Testis (tissue), 3 donors: ENCODE results near the gene APBA1. TPM values are rescaled to one million over a fixed set of nuclear protein-coding genes. Genes with fewer than 3 reads are reported as not detected.

ENCODE experiments used
- DNase-seq: peaks from one replicate; pipeline ENCODE4 v3.0.0-alpha.2; 2019
- H3K27ac ChIP-seq, 2 donors: fragments of 200-600 bp; sonication (generic); one replicate each; pipeline ENCODE4 v1.5.1; 2019
- H3K27me3 ChIP-seq: fragments of 200-600 bp; sonication (generic); one replicate; pipeline ENCODE4 v1.5.1; 2019
- H3K36me3 ChIP-seq: fragments of 200-600 bp; sonication (generic); one replicate; pipeline ENCODE4 v1.5.1; 2017; ENCODE audit warnings: low read depth; ENCODE audit errors: missing control alignments
- H3K4me1 ChIP-seq: fragments of 200-600 bp; sonication (generic); one replicate; pipeline ENCODE4 v1.5.1; 2019
- H3K4me3 ChIP-seq, 2 donors: fragments of 200-600 bp; sonication (generic); one replicate each; pipeline ENCODE4 v1.5.1; 2017 to 2019
- H3K9me3 ChIP-seq: fragments of 200-600 bp; sonication (generic); one replicate; pipeline ENCODE4 v1.5.1; 2017
- POLR2A ChIP-seq: fragments of 450-650 bp; IDR thresholded peaks from one replicate; pipeline ENCODE4 v1.6.1; 2017; ENCODE audit warnings: antibody characterized with exemption, mild to moderate bottlenecking, moderate library complexity
- WGBS, 2 donors: methylation state at CpG; one replicate each; pipeline ENCODE4 v1.1.5; 2018; 5-methylcytosine and 5-hydroxymethylcytosine counted together
- intact Hi-C: fragments of 100-400 bp; cut with DNase I; formaldehyde crosslinking; loops from one replicate; pipeline ENCODE4 v1.15.1; 2023; ENCODE audit warnings: low total_unique reads
- polyA plus RNA-seq: library from polyadenylated mRNA; stranded (reverse); fragments of 350-450 nt; fragmentation: Illumina TruSeq; extraction: RNeasy Lipid Tissue Mini Kit (QIAGEN cat#74804); gene quantifications from one replicate; pipeline ENCODE4 v1.2.3, GENCODE V29; 2014; ENCODE audit warnings: low read depth, low replicate concordance; ENCODE audit not compliant: insufficient read depth
- total RNA-seq, 2 donors: library from RNA; depleted of rRNA; stranded (reverse); fragments of >200 nt; gene quantifications; one replicate each; pipeline ENCODE4 v1.2.3, GENCODE V29; 2016
- TF ChIP-seq, protein P1 (sequence below), 3 experiments: fragments of 450-650 bp in 2 of 3; fragments of 200-600 bp in 1 of 3; sonication (generic) in 1 of 3; IDR thresholded peaks; one replicate each; pipeline ENCODE4 v1.5.1; 2016 to 2019; ENCODE audit warnings: antibody characterized with exemption in 3 of 3, mild to moderate bottlenecking in 2 of 3, moderate library complexity in 1 of 3

The APBA1 gene
- total and polyA plus RNA-seq, 3 donors from 2014 or later = 7.7 to 11.9 (median 9.4) TPM

GRCh38 chr9:69594180-69594579 lies 78.0 kb downstream of the APBA1 start:
- TF ChIP-seq POLR2A = no peak
- TF ChIP-seq, protein P1, sequence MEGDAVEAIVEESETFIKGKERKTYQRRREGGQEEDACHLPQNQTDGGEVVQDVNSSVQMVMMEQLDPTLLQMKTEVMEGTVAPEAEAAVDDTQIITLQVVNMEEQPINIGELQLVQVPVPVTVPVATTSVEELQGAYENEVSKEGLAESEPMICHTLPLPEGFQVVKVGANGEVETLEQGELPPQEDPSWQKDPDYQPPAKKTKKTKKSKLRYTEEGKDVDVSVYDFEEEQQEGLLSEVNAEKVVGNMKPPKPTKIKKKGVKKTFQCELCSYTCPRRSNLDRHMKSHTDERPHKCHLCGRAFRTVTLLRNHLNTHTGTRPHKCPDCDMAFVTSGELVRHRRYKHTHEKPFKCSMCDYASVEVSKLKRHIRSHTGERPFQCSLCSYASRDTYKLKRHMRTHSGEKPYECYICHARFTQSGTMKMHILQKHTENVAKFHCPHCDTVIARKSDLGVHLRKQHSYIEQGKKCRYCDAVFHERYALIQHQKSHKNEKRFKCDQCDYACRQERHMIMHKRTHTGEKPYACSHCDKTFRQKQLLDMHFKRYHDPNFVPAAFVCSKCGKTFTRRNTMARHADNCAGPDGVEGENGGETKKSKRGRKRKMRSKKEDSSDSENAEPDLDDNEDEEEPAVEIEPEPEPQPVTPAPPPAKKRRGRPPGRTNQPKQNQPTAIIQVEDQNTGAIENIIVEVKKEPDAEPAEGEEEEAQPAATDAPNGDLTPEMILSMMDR (IDR thresholded peaks at IDR 0.05) = no peak
- 67 to 80% methylated on average over 2 of the region's 2 CpGs for WGBS, 2 donors
- no peaks in the 10 kb centered on the region for H3K36me3 ChIP-seq
- H3K4me3 ChIP-seq = no peak overlapping the region
- intact Hi-C loops = no loop called here
- no peaks in the 10 kb centered on the region for H3K9me3 ChIP-seq
- H3K27ac ChIP-seq = no peak overlapping the region
- H3K27me3 ChIP-seq = no peaks in the 10 kb centered on the region
- no peak for DNase-seq
- no peaks in the 10 kb centered on the region for H3K4me1 ChIP-seq

DNA sequence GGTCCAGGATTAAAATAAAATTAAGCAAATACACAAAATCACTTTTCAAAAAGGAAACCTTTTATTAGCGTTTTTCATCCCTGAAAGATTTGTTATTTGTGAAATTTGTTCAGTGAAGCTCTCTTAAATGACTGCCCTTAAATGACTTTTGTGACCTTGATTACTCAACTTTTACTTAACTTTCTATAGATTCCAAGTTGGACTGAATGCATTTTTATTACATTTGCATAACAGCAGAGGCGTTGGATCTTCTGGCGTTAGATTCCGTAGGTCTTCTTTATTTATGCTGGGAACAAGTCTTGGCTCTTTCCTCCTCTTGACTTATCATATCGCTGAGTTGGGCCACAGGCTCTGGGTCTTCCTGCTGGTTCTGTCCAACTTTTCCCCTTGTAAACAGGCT lies 78.4 kb downstream of the APBA1 start:
- Histone ChIP-seq H3K36me3 (no peaks in the 10 kb centered on the region), H3K9me3 (no peaks in the 10 kb centered on the region), H3K27me3 (no peaks in the 10 kb centered on the region), H3K27ac (no peak overlapping the region), H3K4me1 (no peaks in the 10 kb centered on the region), H3K4me3 (no peak overlapping the region)
- intact Hi-C loops = no loop called here
- DNase-seq = no peak
- WGBS, 2 donors = 82 to 87% methylated on average over 5 of the region's 5 CpGs
- TF ChIP-seq POLR2A = no peak
- TF ChIP-seq, protein P1 (IDR thresholded peaks at IDR 0.05) = no peak

DNA sequence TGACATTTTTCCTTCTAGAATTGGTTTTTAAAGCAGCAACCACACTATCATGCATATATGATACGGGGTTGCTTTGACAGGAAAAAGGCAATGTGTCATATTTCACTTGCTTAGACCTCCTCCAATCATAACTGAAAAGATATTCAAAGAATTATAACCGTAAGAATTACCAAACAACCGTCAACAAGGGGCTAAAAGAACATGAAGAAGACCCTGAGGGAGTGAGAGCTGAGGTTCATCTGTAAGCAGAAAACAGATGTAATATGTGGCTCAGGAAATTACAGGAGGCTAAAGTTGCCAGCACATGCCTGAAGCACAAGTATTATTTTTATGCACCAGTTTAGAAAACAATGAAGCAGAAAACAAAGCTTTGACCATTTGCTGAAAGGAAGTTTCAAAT lies 78.9 kb downstream of the APBA1 start:
- Histone ChIP-seq H3K4me3 (no peak overlapping the region), H3K4me1 (no peaks in the 10 kb centered on the region), H3K27ac (no peak overlapping the region), H3K9me3 (no peaks in the 10 kb centered on the region), H3K27me3 (no peaks in the 10 kb centered on the region), H3K36me3 (no peaks in the 10 kb centered on the region)
- intact Hi-C loops = no loop called here
- TF ChIP-seq POLR2A = no peak
- TF ChIP-seq, protein P1 (IDR thresholded peaks at IDR 0.05) = no peak
- WGBS, 2 donors = 30 to 43% methylated on average over 3 of the region's 3 CpGs
- no peak for DNase-seq

GRCh38 chr9:69590266-69590665 lies 81.9 kb downstream of the APBA1 start:
- Histone ChIP-seq H3K27me3 (no peaks in the 10 kb centered on the region), H3K4me1 (no peaks in the 10 kb centered on the region), H3K9me3 (no peaks in the 10 kb centered on the region), H3K36me3 (no peaks in the 10 kb centered on the region), H3K4me3 (no peak overlapping the region), H3K27ac (no peak overlapping the region)
- intact Hi-C loops = no loop called here
- no peak for TF ChIP-seq POLR2A
- TF ChIP-seq, protein P1 (IDR thresholded peaks at IDR 0.05) = no peak
- no peak for DNase-seq
- 85 to 88% methylated on average over 5 of the region's 5 CpGs for WGBS, 2 donors

DNA sequence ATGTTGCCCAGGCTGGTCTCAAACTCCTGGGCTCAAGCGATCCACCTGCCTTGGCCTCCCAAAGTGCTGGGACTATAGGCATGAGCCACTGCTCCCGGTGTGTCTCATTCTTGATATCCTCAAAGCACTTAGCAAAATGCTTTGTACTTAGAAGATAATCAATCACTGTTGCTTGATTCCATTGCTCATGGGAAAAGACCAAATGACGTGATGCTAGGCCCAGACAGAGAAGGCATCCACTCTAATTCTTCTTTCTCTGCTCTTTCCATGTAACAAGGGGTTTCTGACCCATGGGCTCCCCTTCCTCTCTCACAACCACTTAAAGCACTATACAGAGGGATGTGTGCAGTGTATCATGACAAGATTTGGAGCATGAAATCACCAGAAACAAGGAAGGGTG lies 83.0 kb downstream of the APBA1 start:
- TF ChIP-seq, protein P1 (IDR thresholded peaks at IDR 0.05) = no peak
- TF ChIP-seq POLR2A = no peak
- H3K27ac ChIP-seq = no peak overlapping the region
- 95 to 99% methylated on average over 3 of the region's 3 CpGs for WGBS, 2 donors

More for the DNA sequence above, 83.0 kb downstream of the APBA1 start:
- Histone ChIP-seq H3K36me3 (no peaks in the 10 kb centered on the region), H3K9me3 (no peaks in the 10 kb centered on the region), H3K27me3 (no peaks in the 10 kb centered on the region), H3K4me3 (no peak overlapping the region), H3K4me1 (no peaks in the 10 kb centered on the region)
- no peak for DNase-seq
- intact Hi-C loops = no loop called here
